ENCODE measurements around the gene PHACTR1. TPM values are rescaled to one million over a fixed set of nuclear protein-coding genes. Genes with fewer than 3 reads are reported as not detected.

The PHACTR1 gene
- polyA plus RNA-seq, 4 donors = 10.9 to 22.0 (median 16.3) TPM

DNA sequence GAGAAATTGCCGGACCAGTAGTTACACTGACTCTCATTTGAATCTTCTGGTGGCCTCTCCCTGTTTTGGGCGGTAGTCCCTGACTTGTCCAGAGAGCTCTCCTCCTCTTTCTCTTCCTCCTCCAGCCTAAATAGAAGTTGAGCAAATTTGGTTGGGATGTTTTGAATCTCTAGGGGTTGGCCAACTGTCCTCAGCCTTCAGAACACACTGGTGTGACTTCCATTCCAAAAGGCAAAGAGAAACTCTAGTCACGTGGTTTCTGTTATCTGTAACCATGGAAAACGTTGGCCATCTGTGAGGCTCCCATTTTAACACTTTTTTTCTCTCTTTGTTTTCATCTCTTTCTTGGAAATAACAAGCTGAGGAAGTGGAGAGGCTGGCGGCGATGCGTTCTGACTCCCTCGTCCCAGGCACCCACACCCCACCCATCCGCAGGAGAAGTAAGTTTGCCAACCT, 336.5 kb downstream of the PHACTR1 start:
- no peak for DNase-seq (ENCODE audit: low read depth in 4 of 4, low spot score in 2 of 4)

DNA sequence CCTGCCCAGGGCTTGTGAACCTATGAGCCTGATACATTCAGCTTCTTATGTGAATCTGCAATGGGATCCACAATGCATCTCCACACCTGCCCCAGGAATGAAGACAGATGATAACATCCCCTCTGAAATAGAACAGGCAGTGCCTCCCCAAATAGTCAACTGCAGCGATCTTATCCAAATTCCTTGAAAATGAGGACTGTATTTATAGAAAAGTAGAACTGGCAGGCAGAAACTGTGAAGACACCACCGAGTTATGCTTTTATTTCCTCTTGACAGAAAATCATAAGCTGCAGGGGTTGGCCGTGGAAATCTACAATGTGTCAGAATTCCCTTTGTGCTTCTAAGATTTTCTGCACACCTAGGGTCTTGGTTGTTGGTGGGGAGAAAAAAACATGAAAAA, 341.5 kb downstream of the PHACTR1 start:
- DNase-seq (ENCODE audit: low read depth in 4 of 4, low spot score in 2 of 4) = no peak

DNA sequence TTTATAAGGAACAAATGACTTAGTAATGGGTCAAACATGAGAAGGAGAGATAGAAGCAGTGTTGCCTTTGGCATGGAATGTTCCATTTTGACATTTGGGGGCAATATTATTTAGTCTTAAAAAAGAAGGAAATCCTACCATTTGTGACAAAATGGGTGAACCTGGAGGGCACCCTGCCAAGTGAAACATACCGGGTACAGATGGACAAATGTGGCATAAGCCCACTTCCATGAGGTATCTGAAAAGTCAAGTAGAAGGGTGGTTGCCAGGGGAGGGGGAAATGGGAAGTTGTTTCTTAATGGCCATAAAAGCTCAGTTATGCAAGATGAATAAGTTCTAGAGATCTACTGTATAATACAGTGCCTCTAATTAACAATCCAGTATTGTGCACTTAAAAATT, 342.5 kb downstream of the PHACTR1 start:
- no peak for DNase-seq (ENCODE audit: low read depth in 4 of 4, low spot score in 2 of 4)

DNA sequence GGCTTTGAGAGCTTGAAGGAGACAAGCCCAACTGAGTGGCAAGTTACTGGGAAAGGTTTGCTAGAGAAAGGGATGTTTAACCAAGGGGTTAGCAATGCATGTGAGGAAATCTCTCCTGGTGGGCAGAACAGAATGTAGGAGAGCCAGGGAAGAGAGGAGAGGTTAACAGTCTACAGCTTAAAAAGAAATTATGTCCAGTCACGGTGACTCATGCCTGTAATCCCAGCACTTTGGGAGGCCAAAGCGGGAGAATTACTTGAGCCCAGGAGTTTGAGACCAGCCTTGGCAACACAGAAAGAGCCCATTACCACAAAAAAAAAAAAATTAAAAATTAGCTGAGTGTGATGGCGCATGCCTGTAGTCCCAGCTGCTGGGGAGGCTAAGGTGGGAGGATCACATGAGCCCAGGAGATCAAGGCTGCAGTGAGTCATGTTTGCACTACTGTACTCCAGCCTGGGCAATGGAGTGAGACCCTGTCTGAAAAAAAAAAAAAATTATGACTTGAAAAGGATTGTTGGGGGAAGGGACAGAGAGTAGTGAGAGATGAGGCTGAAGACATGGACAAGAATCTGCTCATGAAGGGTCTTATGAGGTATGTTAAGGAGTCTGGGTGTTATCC, 346.8 kb downstream of the PHACTR1 start:
- DNase-seq (ENCODE audit: low read depth in 4 of 4, low spot score in 2 of 4) = no peak

DNA sequence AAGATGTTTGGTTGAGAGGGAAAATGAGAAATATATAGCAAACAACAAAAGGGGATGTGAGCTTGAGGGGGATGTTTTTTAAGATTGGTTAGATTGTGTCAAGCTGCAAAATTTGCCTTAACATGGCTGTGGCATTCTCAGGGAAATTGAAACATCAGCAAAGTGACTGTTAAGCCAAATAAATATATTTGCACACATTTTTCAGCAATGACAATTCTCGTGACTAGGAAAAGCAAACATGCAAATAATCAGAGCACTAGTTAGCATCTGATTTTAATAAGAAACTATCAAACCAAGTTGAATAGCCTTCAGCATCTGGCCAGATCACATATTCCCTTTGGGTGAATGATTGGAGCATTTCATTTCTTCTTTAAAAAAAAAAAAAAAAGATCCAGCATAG, 349.0 kb downstream of the PHACTR1 start:
- DNase-seq (ENCODE audit: low read depth in 4 of 4, low spot score in 2 of 4) = no peak

DNA sequence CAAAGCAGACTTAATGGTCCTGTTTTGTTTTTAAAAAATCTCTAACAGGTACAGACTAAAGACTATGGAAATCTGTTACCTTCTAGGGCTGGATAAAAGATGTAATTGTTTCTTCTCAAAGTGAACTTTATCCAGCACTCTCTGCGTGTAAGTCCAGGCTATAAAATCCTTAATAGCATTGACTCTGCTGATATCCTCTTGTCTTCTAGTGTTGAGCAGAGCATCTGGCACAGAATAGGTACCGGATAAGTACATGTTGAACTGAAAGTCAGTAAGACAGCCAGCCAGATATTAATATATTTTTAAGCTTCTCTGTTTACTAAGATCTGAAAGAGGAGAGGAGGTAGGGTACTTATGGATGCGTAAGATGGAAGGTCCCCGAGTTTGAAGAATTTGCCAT, 349.5 kb downstream of the PHACTR1 start:
- DNase-seq (ENCODE audit: low read depth in 4 of 4, low spot score in 2 of 4) = no peak

DNA sequence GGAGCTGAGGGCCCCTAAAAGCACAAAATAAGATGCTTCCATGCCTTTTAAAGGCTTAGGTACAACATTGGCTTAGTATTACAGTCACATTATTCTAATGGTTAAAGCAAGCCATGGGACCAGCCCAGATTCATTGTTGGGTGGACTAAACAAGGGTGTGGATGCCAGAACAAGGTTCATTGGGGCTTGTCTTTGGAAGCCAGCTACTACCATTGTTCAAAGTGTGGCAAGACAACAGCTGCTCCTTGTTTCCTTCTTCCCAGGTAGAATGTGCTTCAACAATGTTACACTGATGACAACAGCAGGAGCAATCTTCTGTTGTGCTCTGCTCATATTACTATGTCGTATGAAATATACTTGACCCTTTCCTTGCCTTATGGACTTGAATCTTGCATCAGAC, 350.3 kb downstream of the PHACTR1 start:
- no peak for DNase-seq (ENCODE audit: low read depth in 4 of 4, low spot score in 2 of 4)

DNA sequence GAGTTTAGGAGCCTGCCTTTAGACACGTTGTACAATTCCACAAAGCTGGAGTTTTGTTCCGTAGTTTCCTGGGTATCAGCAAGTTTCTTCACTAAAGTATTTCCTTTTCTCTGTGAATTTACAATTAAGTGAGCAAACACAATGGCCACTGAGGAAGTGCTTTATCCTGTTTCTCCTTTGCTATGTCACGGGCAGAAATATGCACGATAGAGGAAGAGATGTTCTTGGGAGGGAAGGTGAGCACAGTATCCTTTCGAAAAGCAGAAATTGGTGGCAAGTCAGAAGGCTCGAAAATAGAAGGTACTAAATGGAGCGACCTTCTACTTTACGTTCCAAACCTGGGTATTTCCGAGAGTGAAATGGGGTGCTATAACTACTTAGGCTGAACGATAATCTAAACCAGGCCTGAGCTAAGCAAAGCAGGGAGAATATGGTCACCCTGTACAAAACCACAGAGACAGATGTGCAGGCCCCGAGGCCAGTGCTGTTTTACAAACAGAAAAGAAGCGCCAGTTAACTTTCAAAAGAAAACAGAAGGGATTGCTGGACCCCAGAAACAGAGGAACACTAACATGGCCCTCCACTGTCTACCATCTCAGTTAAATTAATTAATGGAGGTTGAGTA, 352.1 kb downstream of the PHACTR1 start:
- no peak for DNase-seq (ENCODE audit: low read depth in 4 of 4, low spot score in 2 of 4)

DNA sequence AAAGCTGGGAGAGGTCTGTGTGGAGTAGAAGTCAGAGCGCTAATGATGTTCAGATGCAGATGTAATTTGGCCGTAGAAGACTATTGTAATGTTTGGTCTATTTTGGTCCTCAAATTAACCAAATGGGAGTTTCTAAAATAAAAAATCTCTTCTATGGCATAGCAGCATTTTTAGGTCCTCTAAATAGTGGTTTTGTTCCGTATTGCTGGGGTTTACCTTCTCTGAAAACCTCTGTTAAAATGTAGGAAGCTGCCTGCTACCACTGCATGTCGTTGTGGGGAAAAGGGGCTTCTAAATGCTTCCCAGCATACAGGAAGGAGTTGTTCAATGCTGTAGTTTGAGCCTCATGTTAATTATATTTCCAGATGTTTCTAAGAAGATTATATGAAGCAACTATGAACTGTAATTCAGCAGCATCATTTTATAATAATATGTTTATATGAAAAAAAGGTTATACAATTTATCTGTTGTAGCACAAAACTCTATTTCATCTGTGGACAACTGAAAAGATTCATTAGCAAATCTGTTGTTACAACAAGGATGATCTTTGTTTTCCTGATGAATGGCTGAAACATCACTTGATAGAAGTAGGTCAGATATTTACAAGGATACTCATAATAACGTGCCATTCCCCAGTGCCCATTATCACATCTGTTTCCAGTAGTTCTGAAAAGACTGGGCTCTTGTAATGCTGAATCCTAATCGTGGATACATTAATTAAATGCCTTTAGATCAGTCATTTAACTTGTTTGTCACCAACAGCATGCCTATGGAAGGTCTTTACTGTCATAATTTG, 355.2 kb downstream of the PHACTR1 start:
- DNase-seq (ENCODE audit: low read depth in 4 of 4, low spot score in 2 of 4) = no peak

DNA sequence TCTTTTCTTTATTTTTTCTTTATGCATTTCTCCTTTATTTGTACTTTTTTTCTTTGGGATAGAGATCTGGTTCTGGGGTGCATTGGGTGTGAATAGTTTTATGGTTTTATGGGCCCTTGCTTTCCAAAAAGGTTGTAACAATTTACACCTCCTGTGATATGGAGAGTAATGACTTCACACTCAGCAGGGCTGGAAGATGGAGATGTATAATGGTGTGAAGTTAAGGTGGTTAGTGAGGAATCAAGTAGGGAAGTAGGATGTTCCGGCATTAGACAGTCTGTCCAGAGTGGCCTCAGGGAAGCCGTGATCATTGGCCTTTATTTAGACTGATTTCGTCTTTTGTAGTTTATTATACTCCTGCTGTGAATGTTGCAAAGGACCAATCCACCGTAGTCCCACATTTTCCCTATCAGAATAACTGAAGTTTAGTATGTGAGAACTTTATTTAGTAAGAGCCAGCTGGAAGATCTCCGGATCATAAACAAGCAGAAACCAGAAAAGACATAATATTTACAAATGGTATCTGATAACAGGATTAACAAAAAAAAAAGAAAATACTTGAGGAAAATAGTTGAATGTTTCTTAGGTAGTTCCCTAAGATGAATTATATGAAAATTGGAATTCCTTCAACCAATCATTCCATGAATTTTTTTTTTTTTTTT, 356.2 kb downstream of the PHACTR1 start:
- DNase-seq (ENCODE audit: low read depth in 4 of 4, low spot score in 2 of 4) = no peak

DNA sequence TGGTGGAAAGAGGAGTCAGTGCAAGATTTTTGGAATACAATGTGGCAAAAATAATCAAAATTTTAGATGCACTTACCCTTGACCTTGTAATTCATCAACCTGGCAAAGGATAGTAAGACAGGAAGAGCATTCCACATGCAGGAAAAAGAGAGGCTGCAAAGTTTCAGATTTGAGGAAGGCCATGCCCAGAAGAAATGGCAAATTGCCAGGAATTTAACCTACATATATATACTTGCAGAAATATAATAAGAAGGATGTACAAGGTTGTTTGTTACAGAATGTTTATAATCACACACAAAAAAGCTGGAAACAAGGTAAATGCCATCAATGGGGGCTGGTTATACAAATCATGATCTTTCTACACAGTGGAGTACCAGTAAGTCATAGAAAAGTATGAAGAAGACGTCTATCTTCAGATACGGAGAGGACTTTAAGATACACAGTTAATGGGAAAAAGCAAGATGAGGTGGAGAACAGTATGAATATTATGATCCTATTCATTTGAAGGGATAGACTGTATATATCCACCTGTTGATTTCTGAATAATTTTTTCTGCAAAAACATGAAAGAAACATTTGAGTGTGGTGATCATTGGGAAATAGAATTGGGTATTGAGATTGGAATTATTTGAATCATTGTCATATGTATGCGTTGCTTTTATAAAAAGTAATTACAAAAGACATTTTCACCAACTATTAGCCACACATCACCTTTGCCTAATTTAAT, 358.0 kb downstream of the PHACTR1 start:
- DNase-seq (ENCODE audit: low read depth in 4 of 4, low spot score in 2 of 4) = no peak

DNA sequence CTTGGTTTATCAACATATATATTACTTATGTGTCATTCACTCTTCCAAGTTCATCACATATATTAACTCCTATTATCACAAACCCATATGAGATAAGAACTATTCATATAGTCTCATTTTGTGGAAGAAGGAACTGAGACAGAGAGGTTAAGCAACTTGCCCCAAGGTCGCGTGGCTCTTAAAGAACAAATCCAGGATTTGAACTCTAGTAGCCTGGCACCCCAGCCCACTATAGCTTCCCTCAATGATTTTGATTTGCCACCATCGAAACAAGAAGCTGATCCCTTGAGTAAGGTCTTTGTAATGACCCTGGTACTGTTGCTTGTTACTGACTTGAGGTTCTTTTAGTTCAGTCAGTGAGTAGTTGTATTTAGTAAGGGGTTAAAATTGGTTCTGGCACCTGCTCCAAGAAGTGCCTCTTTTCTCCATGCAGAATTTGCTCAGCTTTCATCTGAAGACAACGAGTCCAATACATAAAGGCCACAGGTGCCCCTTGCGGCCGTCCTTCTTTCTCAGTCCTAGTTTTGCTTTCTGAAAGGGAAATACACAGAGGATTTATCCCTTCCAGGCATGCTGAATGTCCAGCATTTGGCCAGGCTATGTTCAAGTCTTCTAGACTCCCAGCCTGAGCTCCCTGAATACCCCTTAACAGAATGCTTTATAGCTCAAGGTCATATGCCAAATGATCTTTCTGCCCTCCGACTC, 358.7 kb downstream of the PHACTR1 start:
- no peak for DNase-seq (ENCODE audit: low read depth in 4 of 4, low spot score in 2 of 4)

DNA sequence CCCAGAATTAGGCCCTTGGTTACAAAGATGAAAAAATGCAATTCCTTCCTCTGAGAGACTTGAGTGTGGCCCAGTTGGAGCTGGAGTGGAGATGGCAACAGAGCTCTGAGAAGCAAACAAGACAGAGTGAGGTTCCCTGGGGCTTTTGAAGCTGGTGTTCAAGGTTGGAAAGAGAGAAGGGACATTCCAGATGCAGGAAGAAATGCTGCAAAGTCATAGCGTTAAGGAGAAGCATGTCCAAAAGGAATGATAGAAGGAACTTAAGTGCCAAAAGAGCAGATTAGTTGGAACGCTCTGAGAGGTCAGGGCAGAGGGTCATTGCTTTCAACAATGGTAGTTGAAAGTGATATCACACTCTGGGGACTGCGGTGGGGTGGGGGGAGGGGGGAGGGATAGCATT, 360.0 kb downstream of the PHACTR1 start:
- no peak for DNase-seq (ENCODE audit: low read depth in 4 of 4, low spot score in 2 of 4)

DNA sequence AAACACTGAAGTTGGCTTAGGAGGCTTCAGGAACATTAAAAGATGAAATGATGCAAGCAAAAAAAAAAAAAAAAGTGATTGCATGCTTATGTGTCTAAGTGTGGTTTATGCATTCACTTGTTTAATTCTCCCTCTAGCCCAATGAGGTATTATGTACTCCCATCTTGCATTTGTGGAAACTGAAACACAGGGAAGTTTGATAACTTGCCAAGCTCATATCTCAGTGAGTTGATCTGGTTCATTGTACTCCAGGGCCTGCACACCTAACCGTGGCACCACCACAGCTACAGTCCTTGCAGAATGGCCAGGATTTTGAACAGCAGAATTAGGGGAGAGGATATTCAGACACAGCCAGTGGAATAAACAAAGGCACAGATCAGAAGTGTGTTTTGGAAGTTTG, 360.6 kb downstream of the PHACTR1 start:
- no peak for DNase-seq (ENCODE audit: low read depth in 4 of 4, low spot score in 2 of 4)

DNA sequence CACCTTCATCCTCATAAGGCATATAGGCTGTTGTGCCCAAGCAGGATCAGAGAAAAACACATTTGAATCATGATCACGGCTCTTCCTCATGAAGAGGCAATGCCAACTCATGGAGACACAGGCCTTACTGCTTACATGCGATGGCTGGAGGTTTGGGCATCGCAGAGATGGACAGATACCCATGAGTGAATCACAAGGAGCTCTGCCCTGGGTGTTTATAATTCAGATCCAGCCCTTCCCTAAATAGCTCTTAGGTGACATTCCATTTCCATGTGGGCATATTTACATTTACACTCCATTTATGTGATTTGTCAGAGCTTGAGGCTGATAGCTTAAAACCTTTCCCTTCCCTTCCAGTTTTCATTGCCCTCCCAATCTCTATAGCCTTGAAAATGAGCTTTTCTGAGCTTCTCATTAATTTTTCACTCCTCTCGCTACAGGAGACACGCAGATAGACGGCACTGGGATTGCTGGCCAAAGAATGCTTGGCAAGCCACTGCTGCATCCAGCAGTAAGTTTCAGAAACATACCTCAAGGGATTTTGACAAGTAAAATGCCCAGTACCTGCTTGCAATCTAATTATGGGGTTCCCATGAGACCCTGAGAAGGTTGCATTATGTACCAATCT, 362.6 kb downstream of the PHACTR1 start:
- no peak for DNase-seq (ENCODE audit: low read depth in 4 of 4, low spot score in 2 of 4)

DNA sequence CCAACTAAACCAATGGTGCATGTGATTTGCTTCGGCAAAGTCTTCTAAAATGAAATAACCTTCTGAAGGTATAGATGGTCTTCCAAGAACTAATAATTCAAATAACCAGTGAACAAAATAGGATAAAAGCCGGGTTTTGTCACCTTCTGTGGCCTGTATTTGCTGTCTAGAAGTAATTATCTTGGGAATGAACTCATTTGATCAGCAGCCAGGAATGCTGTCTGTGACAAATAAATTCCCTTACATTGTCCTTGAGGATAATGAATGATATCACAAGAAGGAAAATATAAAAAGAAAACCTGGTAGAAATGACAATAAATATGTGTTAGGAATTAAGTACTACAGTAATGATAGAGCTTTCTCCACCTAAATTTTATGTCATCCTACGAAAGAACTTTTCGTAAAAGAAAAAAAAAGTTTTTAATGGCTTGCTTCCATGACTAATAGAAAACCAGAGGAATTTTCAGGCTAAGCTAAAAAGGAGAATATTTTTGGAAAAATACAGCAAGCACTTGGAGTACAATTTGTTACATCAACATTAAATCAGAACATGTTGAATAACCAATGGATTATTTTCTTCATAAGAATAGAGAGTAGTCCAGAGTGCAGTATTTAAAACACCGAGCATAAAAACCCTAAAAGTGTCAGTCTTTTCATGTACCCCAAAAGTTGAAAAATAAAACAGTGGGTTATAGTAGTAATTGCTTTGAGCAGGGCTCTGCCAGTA, 364.1 kb downstream of the PHACTR1 start:
- DNase-seq (ENCODE audit: low read depth in 4 of 4, low spot score in 2 of 4) = no peak

DNA sequence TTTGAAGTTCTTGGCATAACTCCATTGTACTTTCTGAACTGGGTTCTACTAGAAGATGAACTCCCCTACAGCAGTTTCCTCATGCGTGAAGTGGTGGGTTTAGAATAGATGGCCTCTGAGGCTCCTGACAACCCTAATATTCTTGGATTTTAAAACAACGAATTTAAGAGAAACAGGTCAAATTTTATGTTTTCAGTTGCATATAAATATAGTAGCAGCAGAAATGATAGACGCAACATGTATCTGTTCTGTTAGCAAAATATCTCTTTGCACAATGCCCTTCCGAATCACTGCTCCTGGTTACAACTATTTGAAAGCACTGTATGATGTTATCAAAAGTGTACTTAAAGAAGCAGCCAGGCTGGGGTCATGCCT, 364.6 kb downstream of the PHACTR1 start:
- no peak for DNase-seq (ENCODE audit: low read depth in 4 of 4, low spot score in 2 of 4)

DNA sequence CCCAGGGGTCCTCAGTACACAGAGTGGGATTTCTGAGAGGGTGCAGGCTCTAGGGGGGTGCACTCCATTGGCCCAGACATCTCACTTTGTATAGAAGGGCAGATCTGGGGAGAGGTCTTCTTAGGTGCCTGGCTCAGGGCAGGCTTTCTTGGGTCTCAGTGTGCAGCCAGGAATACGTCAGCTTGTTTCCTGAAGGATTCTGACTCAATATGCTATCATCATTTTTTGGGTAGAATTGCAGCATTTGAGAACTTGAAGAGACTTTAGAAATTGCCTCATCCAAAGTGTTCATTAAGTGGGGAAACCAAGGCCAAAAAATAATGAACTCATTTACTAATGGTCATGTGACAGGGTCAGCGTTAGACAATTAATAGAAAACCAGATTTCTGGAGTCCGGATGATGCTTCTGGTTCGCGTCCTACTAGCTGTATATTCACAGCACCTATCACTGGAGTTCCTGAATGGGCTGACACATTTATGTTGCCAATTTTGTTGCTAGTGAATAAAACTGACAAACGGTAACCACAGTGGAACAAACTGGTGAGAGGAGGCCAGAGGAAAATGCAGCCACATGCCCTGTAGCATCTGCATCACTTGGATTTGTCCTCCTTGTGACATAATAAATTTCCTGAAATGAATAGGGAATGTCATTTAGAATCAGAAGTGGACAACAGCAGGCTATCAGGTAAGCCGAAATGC, 372.9 kb downstream of the PHACTR1 start:
- no peak for DNase-seq (ENCODE audit: low read depth in 4 of 4, low spot score in 2 of 4)

Data from left renal cortex interstitium (tissue), 4 donors.